DMS 273 (cell line): ENCODE data around the gene AMER2.
"Not testable (repeated sequence)": the region's sequence is repeated elsewhere in the genome, so short reads cannot be mapped to it uniquely, and the experiment has no call there.

Experiments used
- DNase-seq: peaks from one replicate; lab custom pipeline; 2025; ENCODE audit not compliant: unreplicated experiment; lab: John Stamatoyannopoulos, UW

The AMER2 gene

DNA sequence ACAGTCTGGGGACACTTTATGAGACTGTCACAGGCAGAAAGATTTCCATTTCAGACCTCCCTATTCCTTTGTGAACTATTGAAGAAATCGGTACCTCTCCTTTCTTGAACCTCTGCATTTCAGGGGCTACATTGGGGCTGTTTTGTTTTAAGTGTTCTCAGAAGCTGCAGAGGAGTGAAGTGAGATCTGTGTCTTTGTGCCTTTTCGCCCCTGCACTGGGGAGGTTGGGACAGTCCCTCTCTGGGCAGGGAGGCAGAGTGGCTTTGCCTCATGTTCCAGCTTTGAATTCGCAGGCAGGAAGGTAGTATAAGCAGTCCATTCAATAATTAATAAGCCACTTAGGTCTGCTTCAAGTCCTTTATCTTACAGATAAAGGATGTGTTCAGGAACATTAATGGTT, 9.5 kb upstream of the AMER2 start:
- no peak for DNase-seq

GRCh38 chr13:25180775-25181537, 8.9 kb upstream of the AMER2 start:
- DNase-seq: peak; percentile 72

DNA sequence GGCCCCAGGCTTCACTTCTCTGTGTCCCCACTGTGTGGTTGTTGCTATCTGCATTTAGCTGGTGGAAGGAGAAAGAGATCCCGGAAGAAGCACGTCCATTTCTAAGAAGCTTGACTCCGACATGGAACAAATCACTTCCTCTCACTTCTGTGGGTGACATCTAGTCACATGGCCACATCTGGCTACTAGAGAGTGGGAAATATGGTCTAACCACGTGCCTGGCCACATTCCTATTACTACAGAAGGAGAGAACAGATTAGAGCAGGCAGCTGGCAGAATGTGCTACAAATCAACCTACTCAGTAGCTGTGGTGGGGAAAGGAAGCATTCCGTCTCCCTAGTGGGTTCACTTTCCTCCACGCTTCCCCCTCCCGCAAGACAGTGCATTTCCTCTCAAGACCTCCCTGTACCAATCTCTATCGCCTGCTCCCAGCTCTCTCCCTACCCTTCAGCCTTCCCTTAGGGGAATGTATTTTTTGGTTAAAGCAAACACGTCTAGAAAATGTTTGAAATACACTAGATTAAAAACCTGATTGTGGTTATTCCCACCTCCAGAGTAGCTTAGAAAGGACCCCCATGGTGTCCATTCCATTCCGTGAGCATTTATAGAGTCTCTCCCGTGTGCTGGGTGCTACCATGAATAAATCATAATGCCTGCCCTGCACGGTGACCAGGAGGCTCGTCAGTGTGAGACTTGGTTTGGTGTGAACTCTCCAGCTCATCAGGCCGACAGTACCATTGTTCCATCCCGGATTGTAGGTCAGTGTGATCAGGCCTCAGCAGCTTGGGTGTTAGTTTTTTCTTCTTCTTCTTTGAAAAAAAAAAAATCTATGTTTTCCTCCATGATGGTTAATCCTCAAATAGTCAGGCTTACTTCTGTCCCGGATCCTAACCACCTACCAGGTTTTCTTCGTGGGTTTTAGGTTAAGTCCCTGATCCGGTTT, 8.0 kb upstream of the AMER2 start:
- peak; percentile 22 for DNase-seq

DNA sequence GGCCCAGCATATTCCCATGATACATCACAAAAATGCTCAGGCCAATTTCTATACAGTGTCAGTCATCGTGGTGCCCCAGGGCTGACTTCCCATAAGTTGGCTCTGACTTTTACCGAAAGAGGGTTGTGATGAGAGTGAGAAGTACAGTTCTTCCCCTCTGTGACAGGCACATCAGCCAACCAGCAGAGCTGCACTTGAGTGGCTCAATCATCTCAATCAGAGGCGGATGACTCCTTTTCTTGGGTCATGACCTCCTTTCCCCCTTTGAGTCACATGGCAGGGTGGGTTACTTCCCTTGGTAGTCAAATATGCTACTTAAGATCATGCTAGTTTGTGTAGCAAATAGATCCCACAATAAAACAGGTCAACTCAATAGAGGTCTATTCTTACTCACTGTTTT, 6.9 kb upstream of the AMER2 start:
- DNase-seq: no peak

DNA sequence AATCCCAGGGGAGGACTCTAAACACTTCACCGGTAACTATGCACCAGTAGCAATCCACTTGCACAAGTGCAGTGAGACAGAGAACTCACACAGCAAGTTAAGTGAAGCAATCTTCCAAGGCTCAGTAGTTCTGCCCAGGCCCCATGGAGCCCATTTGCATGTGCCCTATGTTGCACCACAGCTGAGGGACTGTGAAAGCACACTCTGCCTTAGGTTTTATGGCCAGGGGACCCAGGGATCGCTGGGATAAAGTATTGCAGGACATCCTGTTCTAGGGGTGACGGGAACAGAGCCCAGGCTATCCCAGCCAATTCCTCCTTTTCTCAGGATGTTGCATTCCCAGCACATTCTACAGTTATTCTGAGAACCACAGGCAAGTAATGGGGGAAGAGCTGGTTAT, 6.0 kb upstream of the AMER2 start:
- DNase-seq: no peak

GRCh38 chr13:25177636-25178035, 5.5 kb upstream of the AMER2 start:
- DNase-seq: no peak

DNA sequence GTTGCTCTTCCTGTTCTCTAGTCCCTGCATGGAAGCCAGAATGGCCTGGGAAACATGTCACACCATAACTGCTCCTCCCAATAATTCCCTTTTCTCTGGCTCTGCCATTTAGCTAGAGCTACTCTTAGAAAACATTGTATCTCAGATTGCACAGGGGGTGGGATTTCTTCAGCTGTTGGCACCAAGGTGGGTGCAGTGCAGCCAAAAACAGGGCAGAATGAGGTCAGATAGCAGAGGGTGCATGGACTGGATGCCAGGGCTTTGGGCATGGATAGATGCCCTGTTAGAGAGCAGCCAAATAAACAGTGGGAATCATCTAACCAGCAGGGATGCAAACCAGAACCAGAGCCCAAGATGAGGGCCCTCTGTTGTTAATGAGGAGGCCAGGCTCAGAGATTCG, 4.9 kb upstream of the AMER2 start:
- DNase-seq: no peak

DNA sequence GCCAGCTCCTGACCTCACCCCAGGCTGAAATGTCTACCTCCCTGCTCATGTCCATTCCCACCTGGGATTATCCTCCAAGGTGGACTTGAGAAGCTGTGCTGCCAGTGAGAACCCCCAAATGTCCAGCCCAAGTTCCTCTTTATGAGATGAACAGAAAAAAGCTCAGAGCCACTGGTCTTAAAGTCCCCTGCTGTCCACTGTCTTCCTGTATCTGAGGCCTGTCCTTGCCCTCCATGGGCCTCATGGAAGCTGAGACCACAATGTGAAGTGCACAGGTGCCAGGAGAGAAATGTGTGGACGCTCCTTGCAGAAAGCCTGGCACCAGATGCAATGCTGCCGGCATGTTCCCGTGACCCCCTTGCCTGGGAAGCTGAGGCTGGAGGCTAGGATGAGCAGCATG, 3.3 kb upstream of the AMER2 start:
- DNase-seq: no peak

- no peak for DNase-seq
These were observed 2.9 kb upstream of the AMER2 start for GRCh38 chr13:25175026-25175425.

- no peak for DNase-seq
These were observed 2.2 kb upstream of the AMER2 start for GRCh38 chr13:25174304-25174703.

- DNase-seq: no peak
These were observed 179 bp upstream of the AMER2 start for GRCh38 chr13:25172303-25172630.

DNA sequence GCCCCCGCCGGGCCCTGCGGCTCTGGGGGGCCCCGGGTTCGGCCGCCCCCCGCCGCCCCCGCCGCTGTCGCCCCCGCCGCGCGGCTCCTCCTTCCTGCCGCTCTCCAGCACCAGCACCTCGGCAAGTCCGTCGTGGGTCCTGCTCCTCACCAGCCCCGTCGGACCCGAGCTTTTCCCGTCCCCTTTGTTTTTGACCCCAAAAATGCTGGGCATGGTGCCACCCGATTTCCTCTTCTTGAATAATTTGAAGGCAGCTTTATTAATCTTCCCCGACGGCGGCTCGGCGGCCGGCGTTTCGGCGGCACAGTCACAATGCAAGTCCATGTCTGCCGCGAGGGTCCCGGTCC, 945 bp downstream of the AMER2 start:
- no peak for DNase-seq

DNA sequence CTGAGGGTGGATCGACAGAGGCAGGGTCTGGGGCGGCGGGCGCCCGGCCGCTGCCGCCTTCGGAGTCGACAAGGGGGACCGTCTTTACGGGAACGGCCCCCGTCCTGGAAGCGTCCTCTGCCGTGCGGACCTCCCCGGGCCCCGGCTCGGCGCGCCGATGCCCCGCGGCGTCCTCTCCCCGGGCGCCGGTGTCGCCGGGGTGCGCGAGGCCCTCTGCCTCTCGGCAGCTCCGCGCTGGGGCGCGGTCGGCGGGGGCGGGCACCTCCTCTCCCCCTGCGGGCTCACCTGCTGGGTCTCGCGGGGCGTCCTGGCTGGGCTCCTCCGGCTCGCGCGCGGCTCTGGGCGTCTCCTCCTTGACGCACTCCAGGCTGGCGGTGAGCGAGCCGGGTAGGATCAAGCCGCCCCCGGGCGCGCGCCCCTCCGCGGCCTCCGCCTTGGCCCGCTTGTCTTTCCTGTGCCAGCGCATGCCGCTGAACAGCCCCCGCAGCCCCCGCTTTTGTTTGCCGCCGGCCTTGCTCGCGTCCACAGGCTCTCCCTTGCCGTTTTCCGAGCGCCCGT, 1.5 kb downstream of the AMER2 start:
- DNase-seq: peak; percentile 60

DNA sequence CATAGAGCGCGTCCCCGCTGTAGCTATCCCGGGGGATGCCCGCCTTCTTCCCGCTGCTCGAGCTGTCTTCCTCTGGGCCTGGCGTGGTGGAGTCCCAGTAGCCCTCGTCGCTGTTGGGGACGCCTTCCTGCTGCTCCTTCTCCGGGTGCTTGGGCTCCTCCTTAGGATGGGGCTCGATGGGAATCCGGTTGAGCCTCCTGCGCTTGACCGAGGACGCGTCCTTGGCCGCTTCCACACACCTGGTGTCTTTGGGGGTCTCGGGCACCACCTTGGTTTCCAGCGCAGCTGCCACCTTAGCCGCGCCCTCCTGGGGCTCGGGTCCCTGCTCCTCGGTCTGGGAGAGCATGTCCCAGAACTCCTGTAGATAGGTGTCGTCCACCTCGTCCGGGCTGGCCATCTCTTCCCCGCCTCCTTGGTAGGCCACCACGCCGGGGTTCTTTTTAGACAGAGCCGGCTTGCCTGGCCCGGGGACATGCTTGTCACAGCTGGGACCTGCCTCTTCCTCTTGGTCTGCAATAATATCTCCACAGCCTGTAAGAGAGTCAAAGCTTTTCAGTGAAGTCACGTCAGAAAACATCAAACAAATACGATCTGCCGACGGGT, 2.0 kb downstream of the AMER2 start:
- DNase-seq: no peak

DNA sequence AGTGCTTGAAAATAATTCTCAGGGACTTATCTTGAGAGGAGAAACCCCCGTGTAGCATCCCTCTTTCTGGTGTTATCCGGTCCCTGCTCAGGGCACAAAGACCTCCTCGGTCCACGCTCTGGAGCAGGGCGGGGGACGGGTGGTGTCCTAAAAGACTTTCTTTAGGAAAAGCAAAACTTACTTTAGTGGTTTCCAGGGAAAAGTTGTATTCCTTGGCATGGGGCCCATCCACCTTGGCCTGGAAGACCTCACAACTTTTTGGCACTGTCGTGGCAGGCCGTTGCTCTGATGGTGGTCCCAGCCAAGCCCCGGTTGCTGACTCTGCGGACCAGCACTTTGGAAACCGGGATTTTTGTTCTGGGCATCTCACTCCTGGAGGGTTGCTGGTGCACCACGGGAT, 2.7 kb downstream of the AMER2 start:
- DNase-seq: no peak

GRCh38 chr13:25168790-25169189, 3.3 kb downstream of the AMER2 start:
- DNase-seq: no peak

DNA sequence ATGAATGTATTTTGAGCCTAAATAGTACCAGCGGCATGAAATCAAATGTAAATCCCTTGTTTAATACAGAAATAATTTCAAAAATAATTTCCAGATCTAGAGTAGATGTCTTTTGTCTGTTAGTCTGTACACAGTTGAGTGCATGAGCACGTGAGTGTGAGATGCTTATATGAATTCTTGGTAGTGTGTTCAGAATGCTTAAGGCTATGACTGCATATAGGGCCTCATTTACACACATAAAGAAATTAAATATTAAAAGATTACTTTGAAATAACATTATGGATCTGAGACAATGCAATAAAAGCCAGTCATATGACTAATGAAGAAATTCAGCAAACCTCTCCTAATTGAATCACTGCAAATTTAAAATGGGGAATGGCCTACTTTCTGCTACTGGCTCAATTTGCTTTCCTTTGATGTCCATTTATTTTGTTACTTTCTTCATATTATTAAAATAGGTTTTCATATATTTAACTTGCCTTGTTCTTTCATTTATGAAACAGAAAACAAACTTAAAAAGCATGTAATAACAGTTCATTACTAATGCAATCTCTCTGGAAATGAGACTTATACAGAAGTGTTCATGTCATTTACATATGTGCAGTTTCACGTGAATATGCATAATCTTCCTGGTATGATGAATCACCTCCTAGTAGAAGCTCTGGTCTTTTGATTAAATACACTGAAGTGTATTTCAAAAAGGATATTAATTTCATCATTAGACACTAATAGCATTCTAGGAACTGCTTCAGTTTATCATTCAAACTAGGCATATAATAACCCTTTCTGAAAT, 4.5 kb downstream of the AMER2 start:
- no peak for DNase-seq

DNA sequence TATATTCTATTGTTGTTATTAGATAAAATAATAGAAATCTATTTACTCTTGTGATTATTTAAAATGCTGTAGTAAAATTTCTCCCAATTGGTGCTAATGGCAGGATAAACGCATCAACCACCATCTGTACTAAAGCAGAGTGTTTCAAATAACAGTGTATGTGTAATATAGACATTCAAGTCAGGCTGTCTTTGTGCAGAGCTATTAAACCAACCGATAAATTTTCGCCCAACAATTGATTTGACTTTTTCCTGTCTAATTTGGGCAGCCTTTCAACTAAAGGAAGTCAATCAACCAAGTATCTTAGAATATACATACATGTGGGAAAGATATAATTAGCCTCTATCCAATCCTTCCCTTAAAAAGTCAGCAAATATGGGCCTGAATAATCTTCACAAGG, 5.8 kb downstream of the AMER2 start:
- DNase-seq: no peak

- DNase-seq: no peak
These were observed 6.4 kb downstream of the AMER2 start for GRCh38 chr13:25165663-25166062.

DNA sequence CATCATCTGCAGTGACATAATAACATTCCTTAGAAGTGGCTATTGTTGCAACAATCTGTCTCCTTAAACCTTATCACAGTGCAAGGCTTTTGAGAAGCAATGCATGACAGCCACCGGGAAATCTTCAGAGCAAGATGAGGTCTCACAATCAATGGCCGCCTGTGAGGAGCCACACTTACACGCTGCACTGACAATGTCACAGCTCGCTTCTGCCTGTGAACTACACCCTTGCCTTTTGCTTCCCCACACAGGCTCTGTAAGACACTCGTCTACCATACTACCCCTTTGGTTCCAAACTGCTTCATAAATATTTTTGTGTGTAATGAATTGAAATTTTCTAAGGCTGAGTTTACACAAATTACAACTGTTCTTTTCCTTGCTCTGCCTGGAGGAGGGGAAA, 6.9 kb downstream of the AMER2 start:
- DNase-seq: not testable (repeated sequence)

- DNase-seq: no peak
These were observed 14.4 kb downstream of the AMER2 start for GRCh38 chr13:25157681-25158080.
